HEK293 (cell line): Measurements from ENCODE around the gene CSMD2.

ENCODE experiments used
- CTCF ChIA-PET: fragments of 350-600 bp; formaldehyde crosslinking; extraction: SDS; loops from one replicate; lab custom pipeline; 2021; ENCODE audit warnings: antibody characterized with exemption; lab: Yijun Ruan, JAX
- POLR2A ChIA-PET: fragments of 300-600 bp; formaldehyde crosslinking; extraction: SDS; loops from one replicate; lab custom pipeline; 2020; ENCODE audit warnings: antibody characterized with exemption, inconsistent platforms; lab: Yijun Ruan, JAX
- H3K27ac ChIP-seq: fragments of 200-500 bp; sonication (Bioruptor generic); 2 replicates; pipeline ENCODE4 v1.5.1; 2014; ENCODE audit warnings: low read depth, low read length, control low read depth, inconsistent platforms; ENCODE audit errors: extremely low read depth
- H3K36me3 ChIP-seq, 2 experiments: fragments of 200-500 bp in 1 of 2; sonication (Bioruptor generic) in 1 of 2; 1 replicate in 1 of 2; 2 replicates in 1 of 2; pipeline ENCODE4 v1.5.1; 2014 to 2017; ENCODE audit warnings: inconsistent platforms in 2 of 2, low read length in 2 of 2; ENCODE audit not compliant: control insufficient read depth in 2 of 2, insufficient read depth in 1 of 2
- H3K4me1 ChIP-seq: fragments of 200-500 bp; sonication (Bioruptor generic); 2 replicates; pipeline ENCODE4 v1.5.1; 2014; ENCODE audit warnings: mild to moderate bottlenecking, low read length, inconsistent platforms; ENCODE audit not compliant: control insufficient read depth, insufficient read depth
- H3K4me3 ChIP-seq: 2 replicates; pipeline ENCODE4 v1.5.1; 2011; ENCODE audit warnings: low read depth, mild to moderate bottlenecking, control low read depth, low read length, moderate library complexity
- H3K9me3 ChIP-seq: fragments of 200-500 bp; sonication (Bioruptor generic); 2 replicates; pipeline ENCODE4 v1.5.1; 2014; ENCODE audit warnings: low read depth, low read length, inconsistent platforms; ENCODE audit not compliant: control insufficient read depth, insufficient read depth
- HIC1 ChIP-seq: fragments of 450-650 bp; formaldehyde crosslinking; IDR thresholded peaks from 2 replicates; pipeline ENCODE4 v1.5.1; 2016; ENCODE audit warnings: missing biosample characterization, missing genetic modification characterization
- HOXA7 ChIP-seq: sonication (generic); formaldehyde crosslinking; IDR thresholded peaks from 2 replicates; pipeline ENCODE4 v1.8.1; 2022; ENCODE audit warnings: missing genetic modification reagents, borderline replicate concordance
- HOXD13 ChIP-seq: sonication (generic); formaldehyde crosslinking; IDR thresholded peaks from 2 replicates; pipeline ENCODE4 v1.8.0; 2022; ENCODE audit warnings: missing genetic modification reagents, borderline replicate concordance
- KLF1 ChIP-seq: fragments of 450-650 bp; formaldehyde crosslinking; IDR thresholded peaks from 2 replicates; pipeline ENCODE4 v1.5.1; 2016; ENCODE audit warnings: missing biosample characterization, missing genetic modification characterization
- KLF9 ChIP-seq: fragments of 450-650 bp; formaldehyde crosslinking; IDR thresholded peaks from 2 replicates; pipeline ENCODE4 v1.5.1; 2016; ENCODE audit warnings: missing biosample characterization, missing genetic modification characterization, low read depth
- MEIS1 ChIP-seq: sonication (generic); formaldehyde crosslinking; IDR thresholded peaks from 2 replicates; pipeline ENCODE4 v1.8.1; 2022; ENCODE audit warnings: missing genetic modification reagents, mild to moderate bottlenecking, borderline replicate concordance
- PATZ1 ChIP-seq: fragments of 450-650 bp; formaldehyde crosslinking; IDR thresholded peaks from 2 replicates; pipeline ENCODE4 v1.5.1; 2016; ENCODE audit warnings: missing biosample characterization, missing genetic modification characterization
- PRDM1 ChIP-seq: fragments of 450-650 bp; formaldehyde crosslinking; IDR thresholded peaks from 2 replicates; pipeline ENCODE4; 2016; ENCODE audit warnings: missing biosample characterization, missing genetic modification characterization
- PRDM6 ChIP-seq: fragments of 450-650 bp; formaldehyde crosslinking; IDR thresholded peaks from 2 replicates; pipeline ENCODE4 v1.5.1; 2017; ENCODE audit warnings: missing biosample characterization, missing genetic modification characterization
- SP2 ChIP-seq: fragments of 450-650 bp; formaldehyde crosslinking; IDR thresholded peaks from 2 replicates; pipeline ENCODE4 v1.5.1; 2016; ENCODE audit warnings: missing biosample characterization, missing genetic modification characterization
- ZBTB17 ChIP-seq: fragments of 450-650 bp; formaldehyde crosslinking; IDR thresholded peaks from 2 replicates; pipeline ENCODE4 v1.5.1; 2016; ENCODE audit warnings: missing biosample characterization, missing genetic modification characterization
- ZBTB21 ChIP-seq: fragments of 450-650 bp; formaldehyde crosslinking; IDR thresholded peaks from 2 replicates; pipeline ENCODE4 v1.5.1; 2017; ENCODE audit warnings: missing biosample characterization, missing genetic modification characterization
- ZBTB8A ChIP-seq: fragments of 450-650 bp; formaldehyde crosslinking; IDR thresholded peaks from 2 replicates; pipeline ENCODE4 v1.5.1; 2016; ENCODE audit warnings: missing biosample characterization, missing genetic modification characterization
- ZNF140 ChIP-seq: fragments of 450-650 bp; formaldehyde crosslinking; IDR thresholded peaks from 2 replicates; pipeline ENCODE4 v1.5.1; 2016; ENCODE audit warnings: missing biosample characterization, missing genetic modification characterization
- ZNF202 ChIP-seq: fragments of 450-650 bp; formaldehyde crosslinking; IDR thresholded peaks from 2 replicates; pipeline ENCODE4 v1.5.1; 2016; ENCODE audit warnings: missing biosample characterization, missing genetic modification characterization, borderline replicate concordance
- ZNF341 ChIP-seq: fragments of 450-650 bp; formaldehyde crosslinking; IDR thresholded peaks from 2 replicates; pipeline ENCODE4; 2016; ENCODE audit warnings: low read depth, missing biosample characterization, missing genetic modification characterization
- ZNF37A ChIP-seq: fragments of 450-650 bp; IDR thresholded peaks from 2 replicates; pipeline ENCODE4 v1.5.1; 2018; ENCODE audit warnings: missing biosample characterization, missing genetic modification characterization
- ZNF521 ChIP-seq: fragments of 450-650 bp; formaldehyde crosslinking; IDR thresholded peaks from 2 replicates; pipeline ENCODE4 v1.5.1; 2017; ENCODE audit warnings: missing biosample characterization, mild to moderate bottlenecking, missing genetic modification characterization
- ZNF560 ChIP-seq: fragments of 450-650 bp; formaldehyde crosslinking; IDR thresholded peaks from 2 replicates; pipeline ENCODE4 v1.5.1; 2017; ENCODE audit warnings: missing biosample characterization, missing genetic modification characterization, borderline replicate concordance
- ZNF623 ChIP-seq: fragments of 450-650 bp; formaldehyde crosslinking; IDR thresholded peaks from 2 replicates; pipeline ENCODE4 v1.5.1; 2016; ENCODE audit warnings: missing biosample characterization, missing genetic modification characterization
- ZNF701 ChIP-seq: fragments of 450-650 bp; formaldehyde crosslinking; IDR thresholded peaks from 2 replicates; pipeline ENCODE4 v1.5.1; 2016; ENCODE audit warnings: missing biosample characterization, missing genetic modification characterization
- ZNF76 ChIP-seq: fragments of 450-650 bp; formaldehyde crosslinking; IDR thresholded peaks from 2 replicates; pipeline ENCODE4; 2016; ENCODE audit warnings: low read depth, missing biosample characterization, missing genetic modification characterization, borderline replicate concordance
- ZNF837 ChIP-seq: fragments of 450-650 bp; formaldehyde crosslinking; IDR thresholded peaks from 2 replicates; pipeline ENCODE4 v1.5.1; 2016; ENCODE audit warnings: missing biosample characterization, missing genetic modification characterization
- ZSCAN23 ChIP-seq: fragments of 450-650 bp; formaldehyde crosslinking; IDR thresholded peaks from 2 replicates; pipeline ENCODE4 v1.5.1; 2016; ENCODE audit warnings: missing biosample characterization, missing genetic modification characterization
- ZSCAN30 ChIP-seq: fragments of 450-650 bp; IDR thresholded peaks from 2 replicates; pipeline ENCODE4 v1.5.1; 2018; ENCODE audit warnings: missing biosample characterization, mild to moderate bottlenecking, missing genetic modification characterization, moderate library complexity
- TF ChIP-seq, protein P1 (sequence below): fragments of 450-650 bp; formaldehyde crosslinking; optimal IDR thresholded peaks from 2 replicates; pipeline ENCODE3; 2016; ENCODE audit warnings: missing biosample characterization, mild to moderate bottlenecking, missing genetic modification characterization

Gene CSMD2

DNA sequence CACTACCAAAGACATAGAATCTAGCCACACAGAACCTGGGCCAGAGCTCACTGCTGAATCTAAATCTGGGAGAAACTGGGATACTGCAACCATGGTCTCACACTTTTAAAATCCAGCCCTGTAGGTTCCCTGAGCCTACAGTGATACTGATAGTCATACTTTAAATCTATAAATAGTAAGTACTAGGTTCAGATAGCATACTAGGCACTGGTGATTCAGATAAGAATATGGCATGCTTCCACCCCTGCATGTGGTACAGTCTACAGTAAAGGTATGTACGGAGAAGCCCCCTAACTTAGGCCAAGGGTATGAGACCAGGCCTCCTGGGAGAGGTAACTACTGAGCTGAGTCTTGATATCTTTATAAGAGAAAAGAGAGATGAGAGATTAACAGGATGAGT, 494.5 kb downstream of the CSMD2 start (continued):
- TF ChIP-seq HIC1 (tag by site-specific recombination) = no peak
- TF ChIP-seq ZNF623 (tag by site-specific recombination) = no peak
- TF ChIP-seq ZNF37A (tag by site-specific recombination) = no peak
- no peak for TF ChIP-seq PRDM6 (tag by site-specific recombination)
- TF ChIP-seq PRDM1 (tag by site-specific recombination) = no peak
- no peak for TF ChIP-seq ZSCAN30 (tag by site-specific recombination)
- no peak for TF ChIP-seq HOXD13 (CRISPR knock-in tag)

DNA sequence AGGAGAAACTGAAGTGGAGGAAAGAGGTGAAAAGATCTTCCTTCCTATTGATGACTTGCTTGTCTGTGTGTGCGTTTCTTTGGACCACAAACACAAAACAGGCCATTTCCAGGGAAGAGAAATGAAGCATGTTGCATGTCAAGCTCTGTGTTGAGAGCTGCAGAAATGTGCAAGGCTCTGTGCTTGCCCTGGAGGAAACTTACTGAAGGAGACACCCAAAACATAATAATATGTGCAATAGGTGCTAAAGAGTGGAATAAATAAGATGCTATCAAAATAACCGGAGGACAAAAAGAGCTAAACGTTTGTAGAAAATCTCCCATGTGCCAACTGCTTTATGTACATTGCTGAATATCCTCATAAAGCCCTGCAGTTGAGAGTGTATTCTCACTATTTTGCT, 496.3 kb downstream of the CSMD2 start:
- ChIA-PET POLR2A (no interaction called here), CTCF (interaction anchor here (1.0 kb wide), 1 partner anchor 14 kb away, joined by 4 read pairs; no protein-coding TSS in a partner anchor)
- no peaks in the 10 kb centered on the region for H3K9me3 ChIP-seq
- H3K27ac ChIP-seq = no peak overlapping the region
- no peak overlapping the region for H3K4me3 ChIP-seq
- TF ChIP-seq ZSCAN23 (tag by site-specific recombination) (no peak), ZNF521 (tag by site-specific recombination) (no peak), ZBTB17 (tag by site-specific recombination) (no peak), KLF9 (tag by site-specific recombination) (no peak), ZNF701 (tag by site-specific recombination) (no peak), HOXA7 (no peak), SP2 (tag by site-specific recombination) (no peak)
- TF ChIP-seq, all 188 proteins: peak for 0
- H3K4me1 ChIP-seq = no peaks in the 10 kb centered on the region
- no peaks in the 10 kb centered on the region for H3K36me3 ChIP-seq

DNA sequence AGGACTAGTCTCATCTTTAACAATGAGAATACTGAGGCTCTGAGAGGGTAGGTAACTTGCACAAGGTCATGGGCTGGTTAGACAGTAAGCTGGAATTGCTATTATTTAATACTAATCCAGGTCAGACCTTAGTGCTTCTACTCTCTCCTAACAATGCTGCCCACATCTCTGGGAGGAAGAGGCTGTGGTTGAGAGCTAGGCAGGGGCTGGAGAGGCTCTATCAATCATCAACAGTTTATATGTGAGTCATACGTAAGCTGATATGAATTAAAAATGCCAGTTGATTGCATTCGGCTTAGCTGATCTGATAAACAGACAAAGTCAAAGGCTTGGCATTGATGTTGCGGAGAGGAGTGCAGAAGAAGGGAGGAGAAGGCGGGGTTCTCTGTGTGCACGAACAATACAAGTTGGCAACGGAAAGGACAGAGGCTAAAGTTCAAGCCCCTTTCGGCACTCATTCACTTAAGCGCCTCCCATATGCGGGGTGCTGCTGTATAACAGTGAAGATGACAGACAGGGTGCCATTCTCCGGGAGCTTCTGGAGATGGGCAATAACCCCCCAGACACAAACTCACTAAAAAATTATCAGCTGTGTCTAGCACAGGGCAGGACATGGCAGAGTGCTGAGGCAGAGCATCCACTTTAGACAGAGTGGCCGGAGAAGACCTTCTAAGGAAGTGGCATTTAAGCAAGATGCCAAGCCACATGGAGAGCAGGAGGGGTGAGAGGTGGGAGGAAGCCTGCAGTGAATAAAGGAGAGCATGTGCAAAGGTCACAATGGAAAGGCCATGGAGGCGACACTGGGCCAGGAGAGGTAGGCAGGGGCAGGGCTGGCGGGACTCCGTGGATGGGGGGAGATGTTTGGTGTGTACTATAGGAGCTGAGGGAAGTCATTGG, 497.4 kb downstream of the CSMD2 start:
- H3K4me3 ChIP-seq = no peak overlapping the region
- H3K4me1 ChIP-seq = no peaks in the 10 kb centered on the region
- H3K27ac ChIP-seq = no peak overlapping the region
- ChIA-PET CTCF (interaction anchor here (0.6 to 1.3 kb wide), 4 partner anchors 13 to 1022 kb away, joined by 3 to 6 read pairs (median 4); no protein-coding TSS in a partner anchor), POLR2A (no interaction called here)
- no peaks in the 10 kb centered on the region for H3K36me3 ChIP-seq
- H3K9me3 ChIP-seq = no peaks in the 10 kb centered on the region
- TF ChIP-seq ZNF76 (tag by site-specific recombination) (no peak), ZBTB8A (tag by site-specific recombination) (no peak), ZNF701 (tag by site-specific recombination) (no peak), KLF1 (tag by site-specific recombination) (no peak), HOXD13 (CRISPR knock-in tag) (no peak), ZNF837 (no peak), ZNF202 (tag by site-specific recombination) (no peak), PATZ1 (tag by site-specific recombination) (no peak), ZNF560 (no peak), ZBTB21 (tag by site-specific recombination) (no peak), ZNF140 (tag by site-specific recombination) (no peak), ZNF341 (tag by site-specific recombination) (no peak), MEIS1 (CRISPR knock-in tag) (no peak)
- TF ChIP-seq, protein P1, sequence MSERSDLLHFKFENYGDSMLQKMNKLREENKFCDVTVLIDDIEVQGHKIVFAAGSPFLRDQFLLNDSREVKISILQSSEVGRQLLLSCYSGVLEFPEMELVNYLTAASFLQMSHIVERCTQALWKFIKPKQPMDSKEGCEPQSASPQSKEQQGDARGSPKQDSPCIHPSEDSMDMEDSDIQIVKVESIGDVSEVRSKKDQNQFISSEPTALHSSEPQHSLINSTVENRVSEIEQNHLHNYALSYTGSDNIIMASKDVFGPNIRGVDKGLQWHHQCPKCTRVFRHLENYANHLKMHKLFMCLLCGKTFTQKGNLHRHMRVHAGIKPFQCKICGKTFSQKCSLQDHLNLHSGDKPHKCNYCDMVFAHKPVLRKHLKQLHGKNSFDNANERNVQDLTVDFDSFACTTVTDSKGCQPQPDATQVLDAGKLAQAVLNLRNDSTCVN (tag by site-specific recombination) = no peak
